ENCODE results near the gene ACSS1. TPM values are rescaled to one million over a fixed set of nuclear protein-coding genes. Genes with fewer than 3 reads are reported as not detected.

The ACSS1 gene
- total RNA-seq, 6 donors from 2014 or later: 39.7 to 122 (median 58.1) TPM

GRCh38 chr20:25035921-25036320 lies 22.0 kb downstream of the ACSS1 start:
- WGBS, 2 donors: 8 to 29% methylated on average over 4 of the region's 4 CpGs
- no peaks in the 10 kb centered on the region for H3K36me3 ChIP-seq
- peak overlapping the region in 2 of 4 donors; percentile 40 to 89 for H3K27ac ChIP-seq
- H3K9me3 ChIP-seq: no peaks in the 10 kb centered on the region
- TF ChIP-seq, protein P1, sequence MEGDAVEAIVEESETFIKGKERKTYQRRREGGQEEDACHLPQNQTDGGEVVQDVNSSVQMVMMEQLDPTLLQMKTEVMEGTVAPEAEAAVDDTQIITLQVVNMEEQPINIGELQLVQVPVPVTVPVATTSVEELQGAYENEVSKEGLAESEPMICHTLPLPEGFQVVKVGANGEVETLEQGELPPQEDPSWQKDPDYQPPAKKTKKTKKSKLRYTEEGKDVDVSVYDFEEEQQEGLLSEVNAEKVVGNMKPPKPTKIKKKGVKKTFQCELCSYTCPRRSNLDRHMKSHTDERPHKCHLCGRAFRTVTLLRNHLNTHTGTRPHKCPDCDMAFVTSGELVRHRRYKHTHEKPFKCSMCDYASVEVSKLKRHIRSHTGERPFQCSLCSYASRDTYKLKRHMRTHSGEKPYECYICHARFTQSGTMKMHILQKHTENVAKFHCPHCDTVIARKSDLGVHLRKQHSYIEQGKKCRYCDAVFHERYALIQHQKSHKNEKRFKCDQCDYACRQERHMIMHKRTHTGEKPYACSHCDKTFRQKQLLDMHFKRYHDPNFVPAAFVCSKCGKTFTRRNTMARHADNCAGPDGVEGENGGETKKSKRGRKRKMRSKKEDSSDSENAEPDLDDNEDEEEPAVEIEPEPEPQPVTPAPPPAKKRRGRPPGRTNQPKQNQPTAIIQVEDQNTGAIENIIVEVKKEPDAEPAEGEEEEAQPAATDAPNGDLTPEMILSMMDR (IDR thresholded peaks at IDR 0.05): no peak
- TF ChIP-seq EP300 (IDR thresholded peaks at IDR 0.05): no peak
- no peak for TF ChIP-seq POLR2AphosphoS5 (IDR thresholded peaks at IDR 0.05)
- no peak for TF ChIP-seq POLR2A (IDR thresholded peaks at IDR 0.05)
- peaks cover 78 to 80% (median 79%) of the 10 kb centered on the region in 4 donors for H3K4me1 ChIP-seq
- DNase-seq (no peak), ATAC-seq (ENCODE audit: low FRiP score in 2 of 2) (no peak)
- H3K27me3 ChIP-seq: no peaks in the 10 kb centered on the region
- H3K4me3 ChIP-seq: no peak overlapping the region

DNA sequence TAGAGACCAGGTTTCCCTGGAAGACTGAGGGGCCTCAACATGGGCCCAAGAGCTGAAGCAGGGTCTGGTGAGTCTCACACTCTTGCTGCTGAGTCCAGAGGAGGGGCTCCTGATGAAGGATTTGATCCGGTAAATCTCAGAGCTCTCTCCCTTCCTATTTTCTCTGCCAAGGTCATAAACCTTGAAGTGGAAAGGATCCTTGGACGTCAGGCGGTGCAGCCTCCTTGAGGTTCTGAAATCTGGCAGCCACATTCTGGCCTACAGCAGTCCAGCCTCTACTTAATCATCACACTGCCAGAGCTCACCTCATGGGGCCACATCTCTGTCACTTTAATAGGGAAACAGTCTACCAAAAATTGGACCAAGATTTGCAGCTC lies 24.0 kb downstream of the ACSS1 start:
- no peak for ATAC-seq (ENCODE audit: low FRiP score in 2 of 2)

GRCh38 chr20:25033265-25033923 lies 24.5 kb downstream of the ACSS1 start:
- TF ChIP-seq POLR2AphosphoS5 (IDR thresholded peaks at IDR 0.05) (no peak), POLR2A (IDR thresholded peaks at IDR 0.05) (no peak), EP300 (IDR thresholded peaks at IDR 0.05) (no peak)
- TF ChIP-seq, protein P1 (IDR thresholded peaks at IDR 0.05): no peak
- H3K4me3 ChIP-seq: no peak overlapping the region
- DNase-seq (no peak), ATAC-seq (ENCODE audit: low FRiP score in 2 of 2) (peak in 1 of 2 donors; percentile 32)
- peak overlapping the region in 3 of 4 donors; percentile 17 to 72 (median 24) for H3K27ac ChIP-seq
- H3K4me1 ChIP-seq: peaks cover 53 to 55% (median 54%) of the 10 kb centered on the region in 4 donors
- no peaks in the 10 kb centered on the region for H3K27me3 ChIP-seq
- no peaks in the 10 kb centered on the region for H3K9me3 ChIP-seq
- WGBS, 2 donors: 38 to 49% methylated on average over 6 of the region's 6 CpGs
- peaks cover 0 to 7% (median 2%) of the 10 kb centered on the region in 4 donors for H3K36me3 ChIP-seq

More for the DNA sequence above, 24.0 kb downstream of the ACSS1 start:
- Histone ChIP-seq H3K27ac (peak overlapping the region in 2 of 4 donors; percentile 24 to 72), H3K9me3 (no peaks in the 10 kb centered on the region), H3K27me3 (no peaks in the 10 kb centered on the region), H3K4me3 (no peak overlapping the region), H3K36me3 (peaks cover 0 to 7% (median 2%) of the 10 kb centered on the region in 4 donors), H3K4me1 (peaks cover 58 to 60% (median 59%) of the 10 kb centered on the region in 4 donors)
- 44 to 53% methylated on average over 3 of the region's 3 CpGs for WGBS, 2 donors
- DNase-seq: no peak
- TF ChIP-seq, protein P1 (IDR thresholded peaks at IDR 0.05): no peak
- TF ChIP-seq POLR2A (IDR thresholded peaks at IDR 0.05): no peak

- Histone ChIP-seq H3K27ac (peak overlapping the region in 3 of 4 donors; percentile 17 to 72 (median 24)), H3K27me3 (no peaks in the 10 kb centered on the region), H3K4me3 (no peak overlapping the region), H3K9me3 (no peaks in the 10 kb centered on the region), H3K36me3 (peaks cover 0 to 7% (median 2%) of the 10 kb centered on the region in 4 donors), H3K4me1 (peaks cover 46 to 47% (median 47%) of the 10 kb centered on the region in 4 donors)
- DNase-seq: no peak
- peak in 1 of 2 donors; percentile 13 for ATAC-seq (ENCODE audit: low FRiP score in 2 of 2)
- TF ChIP-seq EP300 (IDR thresholded peaks at IDR 0.05) (no peak), POLR2A (IDR thresholded peaks at IDR 0.05) (no peak), POLR2AphosphoS5 (IDR thresholded peaks at IDR 0.05) (no peak)
- TF ChIP-seq, protein P1 (IDR thresholded peaks at IDR 0.05): no peak
- 44 to 67% methylated on average over 24 to 29 of the region's 29 CpGs for WGBS, 2 donors
Observed at GRCh38 chr20:25032478-25033264, 25.3 kb downstream of the ACSS1 start.

Measured in upper lobe of left lung (tissue), 6 donors.